ENCODE results near the gene ADM. TPM values are rescaled to one million over a fixed set of nuclear protein-coding genes. Genes with fewer than 3 reads are reported as not detected.

Gene ADM
- total RNA-seq, 1 experiment from 2014 or later = 87.2 TPM

- H3K4me3 ChIP-seq (replicated peaks in 1 of 2; ENCODE audit: low read depth in 1 of 2, low read length in 2 of 2) = no peak overlapping the region
- POLR2A ChIA-PET = interaction anchor here (1.1 to 1.3 kb wide), 2 partner anchors 11 to 13 kb away, joined by 3 to 10 read pairs; partner anchors contain the start of gene ADM
Measured at GRCh38 chr11:10291801-10292638, 12.9 kb upstream of the ADM start.

More at GRCh38 chr11:10291801-10292638, 12.9 kb upstream of the ADM start:
- Histone ChIP-seq H3K4me1 (ENCODE audit: control insufficient read depth in 1 of 2, insufficient read depth in 2 of 2, low read length in 2 of 2) (peaks cover 8 to 25% of the 10 kb centered on the region in 2 experiments), H3K36me3 (ENCODE audit: control insufficient read depth in 1 of 2, insufficient read depth in 2 of 2, low read length in 2 of 2) (no peaks in the 10 kb centered on the region), H3K27me3 (ENCODE audit: insufficient read depth, low read length) (no peaks in the 10 kb centered on the region), H3K9me2 (ENCODE audit: insufficient read depth) (no peaks in the 10 kb centered on the region), H3K27ac (ENCODE audit: low read depth, low read length) (no peak overlapping the region), H3K9me3 (ENCODE audit: control insufficient read depth in 1 of 2, insufficient read depth in 1 of 2, low read depth in 1 of 2, low read length in 2 of 2) (no peaks in the 10 kb centered on the region), H3K9ac (ENCODE audit: low read length) (no peak overlapping the region), H4K20me1 (ENCODE audit: insufficient read depth) (no peaks in the 10 kb centered on the region), H2AFZ (ENCODE audit: low read depth, low read length, poor library complexity, severe bottlenecking) (no peak overlapping the region), H3K79me2 (ENCODE audit: insufficient read depth, low read length) (peaks cover 45% of the 10 kb centered on the region), H3K4me2 (ENCODE audit: low read length) (no peak overlapping the region)
- CTCF ChIA-PET = interaction anchor here (0.9 kb wide), 2 partner anchors 110 to 544 kb away, joined by 3 read pairs; no protein-coding TSS in a partner anchor
- ATAC-seq = no peak
- intact Hi-C loops (cut with micrococcal nuclease) = no loop called here
- BruUV-seq (replicated peaks) = no TSS peak
- RAD21 ChIA-PET (ENCODE audit: low non-redundant PET in 1 of 2, low total read pairs in 2 of 2, uncharacterized antibody in 2 of 2, unreplicated experiment in 2 of 2) = no interaction called here
- no peak for DNase-seq (ENCODE audit: low read depth, low spot score)
- TF ChIP-seq CEBPB (IDR thresholded peaks at IDR 0.05; ENCODE audit: low read depth) (no peak), REST (IDR thresholded peaks at IDR 0.05; ENCODE audit: low read depth) (no peak), ELF1 (IDR thresholded peaks at IDR 0.05; ENCODE audit: borderline replicate concordance, low read depth) (no peak), EZH2 (IDR thresholded peaks at IDR 0.05) (no peak), JUND (IDR thresholded peaks at IDR 0.05) (no peak), SIN3A (IDR thresholded peaks at IDR 0.05; ENCODE audit: low read depth) (no peak), ZFX (IDR thresholded peaks at IDR 0.05) (no peak), ZBTB33 (IDR thresholded peaks at IDR 0.05; ENCODE audit: extremely low read depth, insufficient replicate concordance, low read length) (no peak), MAX (IDR thresholded peaks at IDR 0.05) (no peak), EZH2phosphoT487 (IDR thresholded peaks at IDR 0.05; ENCODE audit: borderline replicate concordance) (no peak), SRF (IDR thresholded peaks at IDR 0.05; ENCODE audit: low read depth) (no peak), FOSL1 (IDR thresholded peaks at IDR 0.05; ENCODE audit: low read depth) (no peak), SP1 (IDR thresholded peaks at IDR 0.05; ENCODE audit: low read depth) (no peak), ZNF274 (IDR thresholded peaks at IDR 0.05; ENCODE audit: low read depth, low read length) (no peak), CTCF (IDR thresholded peaks at IDR 0.05 in 2 of 3, conservative IDR thresholded peaks at IDR 0.05 in 1 of 3; ENCODE audit: borderline replicate concordance in 1 of 3, insufficient read depth in 1 of 3, low read depth in 2 of 3, low read length in 2 of 3) (no peak), CBX3 (IDR thresholded peaks at IDR 0.05; ENCODE audit: low read depth) (no peak), TCF7L2 (IDR thresholded peaks at IDR 0.05; ENCODE audit: borderline replicate concordance, extremely low read depth, insufficient read depth, insufficient read length) (no peak), RAD21 (IDR thresholded peaks at IDR 0.05; ENCODE audit: low read depth) (no peak), EGR1 (IDR thresholded peaks at IDR 0.05; ENCODE audit: low read depth) (no peak)
